ENCODE data around the gene NOVA2. TPM values are rescaled to one million over a fixed set of nuclear protein-coding genes. Genes with fewer than 3 reads are reported as not detected.

Gene NOVA2
- total and polyA plus RNA-seq, 2 of the 8 experiments (the other 6 are each of a cell fraction or from before 2014, with no cell fraction given), result 3.2 to 24.6 TPM

GRCh38 chr19:45895519-45895972 lies 78.1 kb downstream of the NOVA2 start (continued):
- TF ChIP-seq, protein P1, sequence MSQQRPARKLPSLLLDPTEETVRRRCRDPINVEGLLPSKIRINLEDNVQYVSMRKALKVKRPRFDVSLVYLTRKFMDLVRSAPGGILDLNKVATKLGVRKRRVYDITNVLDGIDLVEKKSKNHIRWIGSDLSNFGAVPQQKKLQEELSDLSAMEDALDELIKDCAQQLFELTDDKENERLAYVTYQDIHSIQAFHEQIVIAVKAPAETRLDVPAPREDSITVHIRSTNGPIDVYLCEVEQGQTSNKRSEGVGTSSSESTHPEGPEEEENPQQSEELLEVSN (IDR thresholded peaks at IDR 0.05), result no peak
- TF ChIP-seq JUND (IDR thresholded peaks at IDR 0.05; ENCODE audit: low read length) (no peak), TBP (IDR thresholded peaks at IDR 0.05; ENCODE audit: low read depth, low read length) (no peak), SP1 (IDR thresholded peaks at IDR 0.05; ENCODE audit: low read depth, low read length) (no peak), CHD2 (IDR thresholded peaks at IDR 0.05; ENCODE audit: low read length) (no peak)
